Kidney (tissue), 14 donors: Measurements from ENCODE around the gene PTPRM. TPM values are rescaled to one million over a fixed set of nuclear protein-coding genes. Genes with fewer than 3 reads are reported as not detected.

Experiments used
- DNase-seq, 5 donors: peaks; one replicate each; pipeline ENCODE4 v3.0.0-alpha.2; 2013 to 2020
- FAIRE-seq: peaks from 2 replicates; lab custom pipeline; 2012; peaks lifted over from hg19 to GRCh38; lab: Jason Lieb, UNC
- H3K27ac ChIP-seq, 2 donors: one replicate each; pipeline ENCODE4 v1.7.0; 2013; ENCODE audit warnings: low read depth in 2 of 2, low read length in 2 of 2, inconsistent platforms in 1 of 2
- H3K27me3 ChIP-seq: one replicate; pipeline ENCODE4 v1.7.1; 2013; ENCODE audit warnings: low read length, inconsistent platforms; ENCODE audit not compliant: control insufficient read depth, insufficient read depth
- H3K36me3 ChIP-seq, 3 donors: one replicate each; pipeline versions ENCODE4 v1.7.0 to v1.7.1; 2013; ENCODE audit warnings: low read length in 3 of 3, control low read depth in 1 of 3, inconsistent platforms in 1 of 3; ENCODE audit not compliant: insufficient read depth in 3 of 3, control insufficient read depth in 2 of 3
- H3K4me1 ChIP-seq, 3 donors: one replicate each; pipeline versions ENCODE4 v1.7.0 to v1.7.1; 2013; ENCODE audit warnings: low read length in 3 of 3, inconsistent platforms in 1 of 3, low read depth in 1 of 3; ENCODE audit not compliant: control insufficient read depth in 2 of 3, insufficient read depth in 2 of 3
- H3K4me3 ChIP-seq, 3 donors: one replicate each; pipeline versions ENCODE4 v1.7.0 to v1.8.1; 2013; ENCODE audit warnings: low read length in 3 of 3, control low read depth in 1 of 3, inconsistent platforms in 1 of 3
- H3K9ac ChIP-seq, 3 donors: one replicate each; pipeline versions ENCODE4 v1.7.0 to v1.7.1; 2013; ENCODE audit warnings: low read length in 3 of 3, control low read depth in 1 of 3, inconsistent platforms in 1 of 3
- H3K9me3 ChIP-seq, 3 donors: one replicate each; pipeline versions ENCODE4 v1.7.0 to v1.7.1; 2013; ENCODE audit warnings: low read length in 3 of 3, control low read depth in 1 of 3, inconsistent platforms in 1 of 3; ENCODE audit not compliant: control insufficient read depth in 2 of 3, insufficient read depth in 1 of 3
- CTCF ChIP-seq: IDR thresholded peaks from 3 replicates; pipeline ENCODE4 v1.5.1; 2012; ENCODE audit warnings: mild to moderate bottlenecking, moderate library complexity, borderline replicate concordance; ENCODE audit not compliant: insufficient read depth; ENCODE audit errors: extremely low read depth
- intact Hi-C: fragments of 100-400 bp; cut with DNase I; formaldehyde crosslinking; loops from one replicate; pipeline ENCODE4 v1.11.1; 2022
- polyA plus RNA-seq: library from polyadenylated mRNA; stranded (reverse); fragments of 350-450 nt; fragmentation: Illumina TruSeq; extraction: RNeasy Lipid Tissue Mini Kit (QIAGEN cat#74804); gene quantifications from one replicate; pipeline ENCODE4 v1.2.3, GENCODE V29; 2014; ENCODE audit warnings: low read depth, low replicate concordance; ENCODE audit not compliant: insufficient read depth
- total RNA-seq: library from RNA; stranded (reverse); fragmentation: NEBNext Ultra II Directional; extraction: Animal tissue kit (Norgen Biotek cat#: 25700); gene quantifications from one replicate; pipeline ENCODE4 v1.2.1, GENCODE V29; 2021
- donor health status: control.
- donor health status: control.
- donor health status: control.
- donor health status: control.
- donor health status: control.
- donor health status: DM: yes; HTN: yes; CAD: no.
- donor health status: Normal renal cell carcinoma (clear cell type).

Gene PTPRM
- total and polyA plus RNA-seq, 2 donors from 2014 or later, result 52.4 to 98.9 TPM

DNA sequence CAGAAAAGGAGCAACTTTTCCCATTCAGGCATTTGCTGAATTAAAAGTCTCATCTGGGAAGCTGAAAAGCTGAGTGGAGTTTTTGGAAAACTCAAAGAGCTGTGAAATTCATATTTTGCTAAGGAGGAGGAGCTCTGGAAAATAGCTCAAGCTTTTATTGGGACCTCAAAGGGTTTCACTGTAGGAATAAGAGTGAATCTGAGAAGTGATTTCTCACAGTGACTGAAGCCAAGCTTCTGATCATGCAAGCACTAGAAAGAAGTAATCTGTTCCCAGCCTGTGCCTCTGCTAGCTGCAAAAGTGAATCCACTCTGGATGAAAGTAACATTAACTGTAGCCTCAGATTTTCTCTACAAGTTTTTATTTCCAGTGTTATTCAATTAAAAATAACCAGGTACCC lies 283.3 kb downstream of the PTPRM start:
- TF ChIP-seq CTCF, result no peak
- DNase-seq (no peak), FAIRE-seq (no peak)
- no peak overlapping the region for H3K4me3 ChIP-seq
- H3K9me3 ChIP-seq, result no peaks in the 10 kb centered on the region
- intact Hi-C loops, result no loop called here
- no peak overlapping the region for H3K9ac ChIP-seq
- no peaks in the 10 kb centered on the region for H3K27me3 ChIP-seq
- H3K4me1 ChIP-seq, result no peaks in the 10 kb centered on the region
- no peak overlapping the region for H3K27ac ChIP-seq
- H3K36me3 ChIP-seq, result no peaks in the 10 kb centered on the region

- Histone ChIP-seq H3K4me1 (no peaks in the 10 kb centered on the region), H3K36me3 (no peaks in the 10 kb centered on the region), H3K4me3 (no peak overlapping the region), H3K27me3 (no peaks in the 10 kb centered on the region), H3K27ac (no peak overlapping the region), H3K9me3 (no peaks in the 10 kb centered on the region), H3K9ac (no peak overlapping the region)
- DNase-seq (no peak), FAIRE-seq (no peak)
- TF ChIP-seq CTCF, result no peak
- intact Hi-C loops, result no loop called here
Measured at GRCh38 chr18:7855028-7855427, 287.9 kb downstream of the PTPRM start.

DNA sequence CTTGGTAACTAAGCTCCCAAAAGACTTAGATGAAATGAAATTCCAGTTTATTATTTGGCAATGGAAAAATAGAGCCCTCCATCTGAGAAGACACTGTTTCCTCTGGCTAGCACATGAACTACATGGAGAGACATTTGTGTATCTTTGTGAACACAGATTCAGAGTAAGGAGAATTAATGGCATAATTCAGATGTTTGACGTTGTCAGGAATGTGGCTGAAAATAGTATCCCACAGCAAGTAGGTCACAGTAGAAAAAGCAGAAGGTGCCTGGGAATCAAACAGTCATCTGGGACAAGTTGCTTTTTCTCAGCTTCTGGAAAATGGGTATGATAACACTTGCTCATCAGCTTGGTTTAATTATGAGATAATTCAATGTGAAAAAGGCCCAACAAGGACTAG lies 288.6 kb downstream of the PTPRM start:
- no peak for TF ChIP-seq CTCF
- H3K4me3 ChIP-seq, result no peak overlapping the region
- no peak for DNase-seq
- H3K4me1 ChIP-seq, result no peaks in the 10 kb centered on the region
- H3K27me3 ChIP-seq, result no peaks in the 10 kb centered on the region
- no peaks in the 10 kb centered on the region for H3K9me3 ChIP-seq
- intact Hi-C loops, result no loop called here
- FAIRE-seq, result no peak
- H3K36me3 ChIP-seq, result no peaks in the 10 kb centered on the region
- H3K27ac ChIP-seq, result no peak overlapping the region
- H3K9ac ChIP-seq, result no peak overlapping the region

- no peak overlapping the region for H3K4me3 ChIP-seq
- DNase-seq (no peak), FAIRE-seq (no peak)
- intact Hi-C loops, result no loop called here
- no peaks in the 10 kb centered on the region for H3K36me3 ChIP-seq
- H3K9ac ChIP-seq, result no peak overlapping the region
- H3K27ac ChIP-seq, result no peak overlapping the region
- no peak for TF ChIP-seq CTCF
- H3K4me1 ChIP-seq, result no peaks in the 10 kb centered on the region
- no peaks in the 10 kb centered on the region for H3K27me3 ChIP-seq
- no peaks in the 10 kb centered on the region for H3K9me3 ChIP-seq
Measured at GRCh38 chr18:7856116-7856515, 289.0 kb downstream of the PTPRM start.
